ENCODE results near the gene ULBP3.
A peak's percentile ranks its signal among the peaks of the same experiment; 100 is the strongest.
"Not testable (repeated sequence)": the region's sequence is repeated elsewhere in the genome, so short reads cannot be mapped to it uniquely, and the experiment has no call there.

The ULBP3 gene

DNA sequence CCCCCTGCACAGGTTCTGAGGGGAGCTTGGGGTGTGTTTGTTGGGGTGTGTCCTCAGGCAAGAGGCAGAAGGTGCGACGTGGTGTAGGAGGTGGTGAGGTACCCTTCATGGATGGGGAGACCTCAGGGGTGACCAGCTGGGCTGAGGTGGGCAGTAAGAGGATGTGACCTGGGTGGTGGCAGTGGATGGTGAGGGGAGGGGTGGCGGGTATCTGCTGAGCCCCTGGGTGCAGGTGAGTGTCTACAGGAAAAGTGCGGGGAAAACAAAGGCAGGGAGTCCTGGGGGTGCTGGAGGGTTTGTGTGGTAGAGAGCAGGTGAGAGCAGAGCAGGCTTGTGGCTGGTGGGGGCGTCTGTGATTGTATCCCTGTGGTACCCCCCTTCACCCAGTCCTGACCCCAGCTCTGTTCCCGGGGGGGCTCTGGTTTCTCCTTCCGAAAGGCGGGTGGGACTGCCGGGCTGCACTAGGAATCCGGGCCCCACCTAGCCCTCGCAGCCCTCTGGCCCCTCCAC, 44.2 kb downstream of the ULBP3 start:
- TF ChIP-seq, protein P1, sequence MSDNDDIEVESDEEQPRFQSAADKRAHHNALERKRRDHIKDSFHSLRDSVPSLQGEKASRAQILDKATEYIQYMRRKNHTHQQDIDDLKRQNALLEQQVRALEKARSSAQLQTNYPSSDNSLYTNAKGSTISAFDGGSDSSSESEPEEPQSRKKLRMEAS (IDR thresholded peaks at IDR 0.05; ENCODE audit: low read depth, low read length), result no peak
- no peak for TF ChIP-seq MYC (IDR thresholded peaks at IDR 0.05; ENCODE audit: low read depth, low read length)
- no peak for DNase-seq (ENCODE audit: low read depth)
- H3K4me3 ChIP-seq (ENCODE audit: low read depth, low read length), result no peak overlapping the region

DNA sequence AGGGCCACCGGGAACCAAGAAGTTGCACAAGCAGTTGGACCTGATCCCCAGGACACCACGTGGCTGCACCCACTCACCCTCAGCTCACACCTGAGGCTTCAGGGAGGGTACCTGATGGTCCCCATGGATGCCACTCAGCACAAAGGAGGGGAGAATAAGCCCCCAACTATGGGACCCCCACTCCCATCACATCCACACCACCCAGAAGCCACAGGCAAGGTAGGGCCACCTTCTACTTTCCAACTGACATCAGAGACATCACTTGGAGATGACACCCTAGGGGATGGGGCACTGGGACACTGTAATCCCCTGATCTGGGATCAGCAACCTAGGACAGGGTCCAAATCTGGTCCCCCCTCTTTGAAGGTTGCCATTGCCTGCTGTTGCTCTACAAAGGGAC, 44.9 kb downstream of the ULBP3 start:
- not testable (repeated sequence) for DNase-seq (ENCODE audit: low read depth); H3K4me3 ChIP-seq (ENCODE audit: low read depth, low read length)

DNA sequence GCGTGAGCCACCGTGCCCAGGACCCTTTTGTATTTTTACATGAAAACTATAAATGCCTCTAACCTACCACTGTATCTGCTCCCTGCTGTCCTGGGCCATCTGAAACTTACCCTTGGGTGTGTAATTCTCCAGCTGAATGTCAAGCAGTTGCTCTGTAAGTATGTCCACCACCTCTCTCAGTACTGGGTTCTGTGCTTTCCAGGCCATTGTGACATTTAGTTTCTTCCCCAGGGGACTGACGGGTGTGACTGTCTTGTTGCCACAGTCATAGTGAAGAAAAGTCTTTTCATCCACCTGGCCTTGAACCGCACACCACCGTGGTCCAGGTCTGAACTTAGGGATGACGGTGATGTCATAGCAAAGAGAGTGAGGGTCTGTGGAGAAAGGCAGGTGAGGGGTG, 47.1 kb downstream of the ULBP3 start:
- not testable (repeated sequence) for DNase-seq (ENCODE audit: low read depth); H3K4me3 ChIP-seq (ENCODE audit: low read depth, low read length)

DNA sequence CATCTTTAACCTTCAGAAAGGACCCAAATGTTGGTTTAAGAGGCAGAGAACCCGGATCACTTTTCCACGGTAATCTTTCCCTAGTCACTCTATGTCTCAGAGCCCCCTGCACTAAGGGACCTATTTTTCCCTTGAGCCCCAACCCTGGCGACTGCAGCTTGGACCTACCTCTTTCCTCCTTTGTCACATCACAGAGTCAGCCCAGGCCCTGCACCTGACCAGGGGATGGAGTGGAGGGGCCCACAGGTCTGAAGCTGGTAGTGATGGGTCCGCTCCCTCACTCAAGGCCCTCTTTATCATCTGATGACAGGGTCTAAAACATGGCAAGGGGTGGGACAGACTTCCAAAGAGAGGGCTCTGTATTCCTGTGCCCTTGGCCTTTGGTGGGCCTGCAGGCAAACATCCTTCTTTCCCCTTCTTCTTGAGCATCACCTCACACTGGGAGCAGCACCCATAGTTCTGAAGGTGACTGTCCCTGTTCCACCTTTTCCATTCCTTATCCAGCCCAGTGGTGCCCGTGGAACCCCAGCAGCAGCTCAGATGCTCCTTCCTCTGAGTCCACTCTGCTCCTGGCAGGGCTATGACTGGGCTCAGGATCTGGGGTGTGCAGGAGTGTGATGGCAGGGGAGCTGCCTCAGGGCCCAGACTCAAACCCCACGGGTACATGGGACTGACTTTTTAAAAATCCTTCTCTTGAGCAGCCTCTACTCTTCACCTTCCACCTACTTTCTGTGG, 49.9 kb downstream of the ULBP3 start:
- no peak overlapping the region for H3K4me3 ChIP-seq (ENCODE audit: low read depth, low read length)
- no peak for DNase-seq (ENCODE audit: low read depth)
- TF ChIP-seq POLR2A (IDR thresholded peaks at IDR 0.05; ENCODE audit: extremely low read depth, insufficient read length) (no peak), MYC (IDR thresholded peaks at IDR 0.05; ENCODE audit: low read depth, low read length) (no peak)
- TF ChIP-seq, protein P1 (IDR thresholded peaks at IDR 0.05; ENCODE audit: low read depth, low read length), result no peak
- TF ChIP-seq, protein P2, sequence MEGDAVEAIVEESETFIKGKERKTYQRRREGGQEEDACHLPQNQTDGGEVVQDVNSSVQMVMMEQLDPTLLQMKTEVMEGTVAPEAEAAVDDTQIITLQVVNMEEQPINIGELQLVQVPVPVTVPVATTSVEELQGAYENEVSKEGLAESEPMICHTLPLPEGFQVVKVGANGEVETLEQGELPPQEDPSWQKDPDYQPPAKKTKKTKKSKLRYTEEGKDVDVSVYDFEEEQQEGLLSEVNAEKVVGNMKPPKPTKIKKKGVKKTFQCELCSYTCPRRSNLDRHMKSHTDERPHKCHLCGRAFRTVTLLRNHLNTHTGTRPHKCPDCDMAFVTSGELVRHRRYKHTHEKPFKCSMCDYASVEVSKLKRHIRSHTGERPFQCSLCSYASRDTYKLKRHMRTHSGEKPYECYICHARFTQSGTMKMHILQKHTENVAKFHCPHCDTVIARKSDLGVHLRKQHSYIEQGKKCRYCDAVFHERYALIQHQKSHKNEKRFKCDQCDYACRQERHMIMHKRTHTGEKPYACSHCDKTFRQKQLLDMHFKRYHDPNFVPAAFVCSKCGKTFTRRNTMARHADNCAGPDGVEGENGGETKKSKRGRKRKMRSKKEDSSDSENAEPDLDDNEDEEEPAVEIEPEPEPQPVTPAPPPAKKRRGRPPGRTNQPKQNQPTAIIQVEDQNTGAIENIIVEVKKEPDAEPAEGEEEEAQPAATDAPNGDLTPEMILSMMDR (IDR thresholded peaks at IDR 0.05; ENCODE audit: low read depth, low read length), result no peak

DNA sequence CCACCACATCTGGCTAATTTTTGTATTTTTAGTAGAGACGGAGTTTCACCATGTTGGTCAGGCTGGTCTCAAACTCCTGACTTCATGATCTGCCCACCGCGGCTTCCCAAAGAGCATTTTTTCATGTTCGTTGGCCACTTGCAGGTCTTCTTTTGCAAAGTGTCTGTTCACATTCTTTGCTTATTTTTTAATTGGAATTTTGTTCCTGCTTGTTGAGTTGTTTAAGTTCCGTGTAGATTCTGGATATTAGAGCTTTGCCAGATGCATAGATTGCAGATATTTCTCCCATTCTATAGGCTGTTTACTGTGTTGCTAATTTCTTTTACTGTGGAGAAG, 51.8 kb downstream of the ULBP3 start:
- not testable (repeated sequence) for H3K4me3 ChIP-seq (ENCODE audit: low read depth, low read length); DNase-seq (ENCODE audit: low read depth)

DNA sequence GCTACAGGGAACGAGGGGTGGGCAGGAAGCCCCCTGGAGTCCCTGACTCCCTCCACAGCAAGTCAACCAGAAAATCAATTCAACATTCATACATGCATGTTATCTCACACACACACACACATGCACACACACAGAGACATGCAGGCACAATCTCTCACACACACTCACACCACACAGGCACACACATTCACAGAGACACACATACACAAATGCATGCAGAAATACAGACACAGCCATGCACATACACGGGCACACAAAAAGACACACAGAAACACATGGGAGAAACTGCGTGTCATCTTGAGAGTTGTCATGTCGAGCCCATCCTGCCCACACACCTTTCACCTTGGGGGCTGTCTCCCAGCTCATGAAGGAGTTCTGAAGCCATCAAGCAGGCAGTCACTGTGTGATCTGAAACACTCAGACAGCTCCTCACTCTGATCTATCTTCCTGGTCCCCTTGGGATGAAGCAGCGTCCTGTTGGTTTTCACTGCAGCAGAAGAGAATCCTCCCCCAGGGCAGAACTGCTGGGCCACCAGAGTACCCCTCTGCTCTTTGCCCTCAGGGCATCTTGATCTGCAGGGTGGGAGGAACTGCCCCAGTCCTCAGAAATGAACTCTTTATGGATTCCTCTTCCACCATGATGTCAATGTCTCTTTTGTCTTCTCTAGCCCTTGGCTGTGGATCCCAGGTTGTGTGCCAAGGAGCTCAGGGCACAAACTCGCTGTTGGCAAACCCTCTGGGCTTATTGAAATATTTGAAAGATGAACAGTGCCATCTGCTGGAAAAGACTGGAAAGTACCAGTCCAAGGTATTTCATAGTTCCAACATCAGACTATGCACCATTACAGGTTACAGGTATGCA, 52.4 kb downstream of the ULBP3 start:
- TF ChIP-seq, protein P1 (IDR thresholded peaks at IDR 0.05; ENCODE audit: low read depth, low read length), result no peak
- no peak for TF ChIP-seq MYC (IDR thresholded peaks at IDR 0.05; ENCODE audit: low read depth, low read length)
- TF ChIP-seq, protein P2 (IDR thresholded peaks at IDR 0.05; ENCODE audit: low read depth, low read length), result peak; percentile 48
- TF ChIP-seq POLR2A (IDR thresholded peaks at IDR 0.05; ENCODE audit: extremely low read depth, insufficient read length), result no peak
- no peak overlapping the region for H3K4me3 ChIP-seq (ENCODE audit: low read depth, low read length)
- DNase-seq (ENCODE audit: low read depth), result peak; percentile 64

DNA sequence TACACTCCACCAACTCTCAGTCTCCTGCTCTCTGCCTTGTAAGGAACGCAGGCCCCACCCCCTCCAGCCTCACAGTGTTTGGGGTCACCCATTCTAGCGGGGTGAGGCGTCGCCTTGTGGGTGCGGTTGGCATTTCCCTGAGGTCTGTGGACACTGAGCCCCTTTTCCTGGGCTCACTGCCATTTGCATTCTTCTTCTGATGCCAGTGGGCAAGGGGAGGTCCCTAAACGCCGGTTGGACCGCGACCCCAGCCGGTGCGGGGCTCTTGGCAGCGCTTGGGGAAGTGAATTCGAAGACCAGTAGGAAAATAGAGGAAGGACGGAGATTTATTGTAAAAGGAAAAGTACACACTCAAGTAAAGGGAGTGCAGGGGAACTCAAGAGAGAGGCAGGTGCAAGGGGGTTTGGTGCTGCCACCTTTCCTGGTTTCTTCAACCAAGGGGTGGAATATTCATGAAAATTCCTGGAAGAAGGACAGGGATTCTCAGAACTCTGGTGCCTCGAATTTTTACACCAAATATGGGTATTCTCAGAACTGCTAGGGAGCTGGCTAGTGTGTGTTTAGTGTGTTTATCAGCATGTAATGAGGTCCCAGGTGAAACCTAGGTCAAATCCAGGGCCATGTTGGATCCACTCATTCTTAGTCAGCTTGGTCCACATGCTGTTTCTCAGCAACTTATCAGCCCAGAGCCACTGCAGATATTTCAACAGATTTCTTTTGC, 53.5 kb downstream of the ULBP3 start:
- not testable (repeated sequence) for DNase-seq (ENCODE audit: low read depth); H3K4me3 ChIP-seq (ENCODE audit: low read depth, low read length)

DNA sequence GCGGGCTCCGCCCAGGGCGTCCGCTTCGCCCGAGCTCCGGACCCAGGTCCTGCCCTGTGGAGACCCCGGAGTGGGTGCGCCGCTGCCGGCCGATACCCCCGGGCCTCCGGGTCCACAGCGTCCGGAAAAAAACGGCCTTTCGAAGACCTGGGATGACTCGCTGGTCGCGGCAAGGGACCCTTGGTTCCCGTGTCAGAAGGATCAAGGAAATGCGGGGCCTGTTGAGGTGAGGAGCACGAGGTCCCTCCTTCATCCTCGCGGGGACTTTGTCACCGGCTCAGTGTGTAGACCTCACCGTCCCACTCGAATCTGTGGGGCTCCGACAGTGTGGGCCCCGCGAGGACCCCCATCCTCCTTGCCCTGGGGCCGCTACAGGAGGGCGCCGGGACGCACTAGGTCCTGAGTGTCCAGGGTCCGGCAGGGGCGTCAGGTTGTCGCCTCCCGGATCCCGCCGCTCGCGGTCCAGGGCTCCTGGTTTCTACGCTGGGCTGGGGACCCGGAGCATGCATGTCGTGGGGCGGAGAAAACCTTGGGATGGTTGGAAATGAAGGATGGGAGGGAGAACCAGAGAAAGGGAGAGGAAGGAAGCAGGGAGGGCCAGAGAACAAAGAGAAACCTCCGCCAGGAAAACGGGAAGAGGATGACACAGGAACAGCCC, 54.2 kb downstream of the ULBP3 start:
- H3K4me3 ChIP-seq (ENCODE audit: low read depth, low read length), result not testable (repeated sequence)

DNA sequence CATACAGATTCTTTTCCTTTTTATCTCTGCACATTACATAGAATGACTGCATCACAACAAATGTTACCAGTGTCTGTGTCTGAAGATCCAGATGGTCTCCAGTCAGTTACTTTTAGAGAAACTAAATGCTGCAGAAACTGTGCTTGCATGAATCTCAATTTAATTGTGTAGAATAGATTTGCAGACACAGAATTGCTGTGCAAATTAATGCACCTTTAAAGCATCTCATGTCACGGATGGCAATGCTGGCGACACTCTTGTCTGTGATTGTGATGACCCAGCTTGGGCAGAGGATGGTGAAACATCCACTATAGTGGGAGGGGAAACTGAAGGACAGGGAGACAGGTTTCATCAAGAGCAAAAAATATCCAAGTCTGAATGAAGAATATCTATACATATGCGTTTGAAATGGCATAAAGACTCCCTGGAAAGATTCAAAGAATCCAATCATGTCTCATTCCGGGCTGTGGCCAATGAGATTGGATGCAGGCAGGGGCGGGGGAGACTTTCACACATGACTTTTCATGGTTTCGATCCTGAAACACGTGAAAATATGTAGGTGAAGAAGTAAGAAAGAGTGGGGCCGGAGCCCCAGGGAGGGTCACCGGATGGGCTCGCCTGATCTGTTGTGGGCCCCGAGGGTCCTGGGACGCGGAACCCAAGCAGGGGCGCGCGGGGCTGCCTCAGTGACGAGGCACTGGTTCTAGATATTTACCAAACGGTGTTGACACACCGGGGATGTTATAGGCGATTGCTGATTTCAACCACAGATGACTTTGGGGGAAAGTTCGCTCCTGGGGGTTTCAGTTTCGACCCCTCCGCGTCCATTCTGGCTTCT, 54.9 kb downstream of the ULBP3 start:
- H3K4me3 ChIP-seq (ENCODE audit: low read depth, low read length); DNase-seq (ENCODE audit: low read depth): not testable (repeated sequence)

More for the DNA sequence above, 54.2 kb downstream of the ULBP3 start:
- DNase-seq (ENCODE audit: low read depth), result not testable (repeated sequence)

DNA sequence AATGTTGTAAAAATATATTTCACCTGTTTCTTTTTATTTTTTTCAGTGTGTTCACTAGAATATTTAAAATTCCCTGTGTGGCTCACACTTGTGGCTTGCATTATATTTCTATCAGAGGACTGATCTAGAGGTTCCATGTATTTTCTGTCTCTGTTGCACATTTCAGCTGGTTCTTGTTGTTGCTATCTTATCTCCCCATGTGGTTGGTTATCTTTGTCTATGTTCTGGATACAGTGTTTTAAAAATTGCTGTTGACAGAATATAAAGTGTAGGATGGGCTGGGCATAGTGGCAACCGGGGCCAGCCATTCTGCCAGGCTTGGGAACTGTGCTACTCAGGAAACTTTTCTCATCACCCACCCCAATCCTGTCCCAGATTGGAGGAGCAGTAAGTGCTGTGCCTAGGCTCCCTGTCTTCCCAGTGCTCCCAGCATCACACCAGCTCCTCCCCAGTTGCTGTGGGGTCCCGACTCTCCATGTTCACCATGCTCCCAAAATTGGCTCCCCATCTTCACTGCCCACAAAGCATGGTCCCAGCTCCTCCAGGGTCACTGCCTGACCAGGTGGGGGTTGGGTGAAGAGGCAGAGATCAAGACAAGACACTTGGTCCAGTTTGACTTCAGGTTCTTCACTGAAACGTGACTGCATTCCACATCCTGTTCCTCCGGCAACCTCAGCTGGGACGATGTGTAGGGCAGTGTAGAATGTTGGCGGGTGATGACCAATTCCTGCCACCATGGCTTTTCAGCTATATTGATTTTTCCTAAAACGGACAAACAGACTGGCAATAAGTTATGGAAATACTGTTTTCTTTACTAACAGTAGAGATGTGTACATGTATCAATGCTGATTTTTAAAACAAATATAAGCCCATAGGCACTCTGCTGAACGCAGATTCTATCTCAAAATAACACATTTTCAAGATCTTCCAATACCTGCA, 55.8 kb downstream of the ULBP3 start:
- not testable (repeated sequence) for DNase-seq (ENCODE audit: low read depth)

More for the DNA sequence above, 55.8 kb downstream of the ULBP3 start:
- not testable (repeated sequence) for H3K4me3 ChIP-seq (ENCODE audit: low read depth, low read length)

Data from NB4 (cell line).